ENCODE data around the gene CPA5. TPM values are rescaled to one million over a fixed set of nuclear protein-coding genes. Genes with fewer than 3 reads are reported as not detected.

The CPA5 gene
- total RNA-seq, 5 donors from 2014 or later (not counting 1 experiment from before 2014, with no cell fraction given), result 1.2 to 9.4 (median 4.5) TPM; not detected in 1

GRCh38 chr7:130379532-130379920 is 34.9 kb downstream of the CPA5 start:
- no peak for DNase-seq
- no peak for ATAC-seq (replicated peaks in 1 of 4)
- no peaks in the 10 kb centered on the region for H3K4me1 Mint-ChIP-seq
- CTCF ChIA-PET, result no interaction called here
- H3K36me3 Mint-ChIP-seq, result peaks cover 3% of the 10 kb centered on the region
- H3K4me3 Mint-ChIP-seq, result no peak overlapping the region
- no peak overlapping the region for H3K27ac Mint-ChIP-seq
- Histone ChIP-seq H3K36me3 (ENCODE audit: control insufficient read depth in 2 of 2, extremely low read depth in 1 of 2, insufficient read depth in 1 of 2, low read length in 1 of 2) (no peaks in the 10 kb centered on the region), H3K27ac (ENCODE audit: low read length) (no peak overlapping the region), H3K9me3 (no peaks in the 10 kb centered on the region), H3K27me3 (replicated peaks in 1 of 2; ENCODE audit: control insufficient read depth in 2 of 2, extremely low read depth in 1 of 2, insufficient read depth in 2 of 2, low read length in 1 of 2) (peaks cover 0 to 15% of the 10 kb centered on the region in 2 experiments), H3K4me1 (ENCODE audit: control insufficient read depth in 1 of 2, extremely low read depth in 1 of 2, insufficient read depth in 2 of 2, low read length in 2 of 2) (no peaks in the 10 kb centered on the region), H3K4me3 (ENCODE audit: control insufficient read depth in 1 of 2, extremely low read depth in 1 of 2, low read length in 1 of 2) (no peak overlapping the region)
- WGBS (ENCODE audit: insufficient coverage), result 87% methylated on average over 10 of the region's 10 CpGs
- H3K27me3 Mint-ChIP-seq, result no peaks in the 10 kb centered on the region
- POLR2A ChIA-PET, result no interaction called here
- peaks cover 0 to 8% (median 7%) of the 10 kb centered on the region in 3 donors for H3K9me3 Mint-ChIP-seq

DNA sequence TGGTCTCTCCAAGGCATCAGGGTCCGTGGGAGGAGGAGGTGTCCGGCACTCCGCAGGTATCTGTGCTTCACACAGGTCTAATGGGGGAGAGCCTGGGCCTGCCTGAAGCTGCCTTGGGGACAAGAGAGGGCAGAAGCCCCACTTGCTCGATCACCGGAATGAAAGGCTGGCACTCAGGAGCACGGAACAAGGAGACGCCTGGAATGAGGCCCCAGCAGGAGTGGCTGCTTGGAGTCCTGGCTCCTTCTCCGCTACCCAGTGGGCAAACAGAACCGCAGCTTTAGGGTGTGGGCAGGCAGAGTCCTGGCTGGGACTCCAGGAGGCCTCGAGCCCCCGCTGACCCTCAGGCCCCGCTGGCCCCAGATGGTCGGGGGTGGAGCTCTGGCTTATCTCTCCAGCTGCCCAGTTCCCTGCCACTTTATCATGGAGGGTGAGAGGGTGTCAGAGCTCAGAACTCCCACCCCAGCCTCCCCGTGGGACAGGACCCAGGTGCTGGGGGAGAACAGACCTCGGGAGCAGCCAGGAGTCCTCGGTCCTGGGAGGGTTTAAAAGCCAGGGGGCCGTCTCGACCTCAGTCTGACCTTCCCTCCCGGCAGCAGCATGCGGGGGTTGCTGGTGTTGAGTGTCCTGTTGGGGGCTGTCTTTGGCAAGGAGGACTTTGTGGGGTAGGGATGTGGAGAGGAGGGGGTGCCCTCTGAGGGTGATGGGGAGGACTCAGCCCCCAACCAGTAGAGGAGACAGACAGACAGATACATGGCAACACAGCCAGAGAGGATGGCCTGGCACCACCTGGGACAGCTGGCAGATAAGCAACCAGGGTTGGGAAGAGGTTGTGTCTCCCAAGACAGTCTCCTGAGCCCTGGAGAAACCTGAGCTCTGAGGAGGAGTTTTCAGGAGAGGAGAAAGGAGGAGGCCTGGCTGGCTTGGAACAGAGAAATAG is 35.6 kb downstream of the CPA5 start, which contains the start of gene CPA1:
Gene CPA1 (plus strand): TSS at position 574 of the 940 bp plus-strand sequence. CDS start 27 bp downstream, at position 601.
- H3K27me3 ChIP-seq (replicated peaks in 1 of 2; ENCODE audit: control insufficient read depth in 2 of 2, extremely low read depth in 1 of 2, insufficient read depth in 2 of 2, low read length in 1 of 2), result peaks cover 0 to 19% of the 10 kb centered on the region in 2 experiments
- WGBS (ENCODE audit: insufficient coverage), result 89% methylated on average over 15 of the region's 20 CpGs
- H3K4me3 ChIP-seq (ENCODE audit: control insufficient read depth in 1 of 2, extremely low read depth in 1 of 2, low read length in 1 of 2), result no peak within 1 kb of the TSS
- H3K36me3 ChIP-seq (ENCODE audit: control insufficient read depth in 2 of 2, extremely low read depth in 1 of 2, insufficient read depth in 1 of 2, low read length in 1 of 2), result no peaks in the 10 kb centered on the region
- Mint-ChIP-seq H3K9me3 (peaks cover 0 to 8% (median 7%) of the 10 kb centered on the region in 3 donors), H3K27ac (no peak within 1 kb of the TSS), H3K36me3 (peaks cover 3% of the 10 kb centered on the region), H3K4me1 (no peaks in the 10 kb centered on the region), H3K4me3 (no peak within 1 kb of the TSS), H3K27me3 (no peaks in the 10 kb centered on the region)
- DNase-seq (no peak), ATAC-seq (replicated peaks in 1 of 4) (no peak)
- ChIA-PET CTCF (no interaction called here), POLR2A (no interaction called here)
- no peaks in the 10 kb centered on the region for H3K9me3 ChIP-seq
- no peaks in the 10 kb centered on the region for H3K4me1 ChIP-seq (ENCODE audit: control insufficient read depth in 1 of 2, extremely low read depth in 1 of 2, insufficient read depth in 2 of 2, low read length in 2 of 2)
- no peak within 1 kb of the TSS for H3K27ac ChIP-seq (ENCODE audit: low read length)

- ATAC-seq (replicated peaks in 1 of 4) (no peak), DNase-seq (no peak)
- H3K9me3 Mint-ChIP-seq, result peaks cover 0 to 8% (median 7%) of the 10 kb centered on the region in 3 donors
- no peak overlapping the region for H3K4me3 ChIP-seq (ENCODE audit: control insufficient read depth in 1 of 2, extremely low read depth in 1 of 2, low read length in 1 of 2)
- ChIA-PET CTCF (no interaction called here), POLR2A (no interaction called here)
- H3K27ac ChIP-seq (ENCODE audit: low read length), result no peak overlapping the region
- no peaks in the 10 kb centered on the region for H3K4me1 Mint-ChIP-seq
- peaks cover 3% of the 10 kb centered on the region for H3K36me3 Mint-ChIP-seq
- WGBS (ENCODE audit: insufficient coverage), result 87% methylated on average over 6 of the region's 7 CpGs
- H3K9me3 ChIP-seq, result no peaks in the 10 kb centered on the region
- no peak overlapping the region for H3K4me3 Mint-ChIP-seq
- H3K27ac Mint-ChIP-seq, result no peak overlapping the region
- no peaks in the 10 kb centered on the region for H3K4me1 ChIP-seq (ENCODE audit: control insufficient read depth in 1 of 2, extremely low read depth in 1 of 2, insufficient read depth in 2 of 2, low read length in 2 of 2)
- H3K27me3 ChIP-seq (replicated peaks in 1 of 2; ENCODE audit: control insufficient read depth in 2 of 2, extremely low read depth in 1 of 2, insufficient read depth in 2 of 2, low read length in 1 of 2), result peaks cover 0 to 21% of the 10 kb centered on the region in 2 experiments
- no peaks in the 10 kb centered on the region for H3K27me3 Mint-ChIP-seq
- H3K36me3 ChIP-seq (ENCODE audit: control insufficient read depth in 2 of 2, extremely low read depth in 1 of 2, insufficient read depth in 1 of 2, low read length in 1 of 2), result no peaks in the 10 kb centered on the region
Measured at GRCh38 chr7:130380861-130381455, 36.3 kb downstream of the CPA5 start.

- WGBS (ENCODE audit: insufficient coverage), result 90% methylated on average over 29 of the region's 41 CpGs
Measured at GRCh38 chr7:130381468-130382312, 37.1 kb downstream of the CPA5 start.

GRCh38 chr7:130383187-130383980 is 38.8 kb downstream of the CPA5 start:
- H3K4me1 ChIP-seq (ENCODE audit: control insufficient read depth in 1 of 2, extremely low read depth in 1 of 2, insufficient read depth in 2 of 2, low read length in 2 of 2), result no peaks in the 10 kb centered on the region
- H3K9me3 ChIP-seq, result no peaks in the 10 kb centered on the region
- POLR2A ChIA-PET, result no interaction called here
- H3K36me3 ChIP-seq (ENCODE audit: control insufficient read depth in 2 of 2, extremely low read depth in 1 of 2, insufficient read depth in 1 of 2, low read length in 1 of 2), result no peaks in the 10 kb centered on the region
- Mint-ChIP-seq H3K36me3 (no peaks in the 10 kb centered on the region), H3K27ac (no peak overlapping the region), H3K4me3 (no peak overlapping the region), H3K27me3 (no peaks in the 10 kb centered on the region), H3K4me1 (no peaks in the 10 kb centered on the region), H3K9me3 (no peaks in the 10 kb centered on the region)
- no peak for DNase-seq
- H3K27me3 ChIP-seq (replicated peaks in 1 of 2; ENCODE audit: control insufficient read depth in 2 of 2, extremely low read depth in 1 of 2, insufficient read depth in 2 of 2, low read length in 1 of 2), result peaks cover 0 to 22% of the 10 kb centered on the region in 2 experiments
- CTCF ChIA-PET, result no interaction called here
- no peak overlapping the region for H3K4me3 ChIP-seq (ENCODE audit: control insufficient read depth in 1 of 2, extremely low read depth in 1 of 2, low read length in 1 of 2)
- ATAC-seq (replicated peaks in 1 of 4), result no peak
- WGBS (ENCODE audit: insufficient coverage), result 92% methylated on average over 12 of the region's 18 CpGs
- H3K27ac ChIP-seq (ENCODE audit: low read length), result no peak overlapping the region

More at GRCh38 chr7:130381468-130382312, 37.1 kb downstream of the CPA5 start:
- Histone ChIP-seq H3K27me3 (replicated peaks in 1 of 2; ENCODE audit: control insufficient read depth in 2 of 2, extremely low read depth in 1 of 2, insufficient read depth in 2 of 2, low read length in 1 of 2) (peaks cover 0 to 22% of the 10 kb centered on the region in 2 experiments), H3K4me3 (ENCODE audit: control insufficient read depth in 1 of 2, extremely low read depth in 1 of 2, low read length in 1 of 2) (no peak overlapping the region), H3K4me1 (ENCODE audit: control insufficient read depth in 1 of 2, extremely low read depth in 1 of 2, insufficient read depth in 2 of 2, low read length in 2 of 2) (no peaks in the 10 kb centered on the region), H3K27ac (ENCODE audit: low read length) (no peak overlapping the region), H3K9me3 (no peaks in the 10 kb centered on the region), H3K36me3 (ENCODE audit: control insufficient read depth in 2 of 2, extremely low read depth in 1 of 2, insufficient read depth in 1 of 2, low read length in 1 of 2) (no peaks in the 10 kb centered on the region)
- Mint-ChIP-seq H3K27ac (no peak overlapping the region), H3K4me1 (no peaks in the 10 kb centered on the region), H3K9me3 (peaks cover 0 to under 1% (median under 1%) of the 10 kb centered on the region in 3 donors), H3K27me3 (no peaks in the 10 kb centered on the region), H3K36me3 (peaks cover under 1% of the 10 kb centered on the region), H3K4me3 (no peak overlapping the region)
- CTCF ChIA-PET, result no interaction called here
- DNase-seq (no peak), ATAC-seq (replicated peaks in 1 of 4) (no peak)
- POLR2A ChIA-PET, result no interaction called here

Data from T-cell (primary cell).